Measurements from ENCODE around the gene ERMARD. TPM values are rescaled to one million over a fixed set of nuclear protein-coding genes. Genes with fewer than 3 reads are reported as not detected.

The ERMARD gene
- total RNA-seq, 1 experiment from 2014 or later: 13.6 TPM

DNA sequence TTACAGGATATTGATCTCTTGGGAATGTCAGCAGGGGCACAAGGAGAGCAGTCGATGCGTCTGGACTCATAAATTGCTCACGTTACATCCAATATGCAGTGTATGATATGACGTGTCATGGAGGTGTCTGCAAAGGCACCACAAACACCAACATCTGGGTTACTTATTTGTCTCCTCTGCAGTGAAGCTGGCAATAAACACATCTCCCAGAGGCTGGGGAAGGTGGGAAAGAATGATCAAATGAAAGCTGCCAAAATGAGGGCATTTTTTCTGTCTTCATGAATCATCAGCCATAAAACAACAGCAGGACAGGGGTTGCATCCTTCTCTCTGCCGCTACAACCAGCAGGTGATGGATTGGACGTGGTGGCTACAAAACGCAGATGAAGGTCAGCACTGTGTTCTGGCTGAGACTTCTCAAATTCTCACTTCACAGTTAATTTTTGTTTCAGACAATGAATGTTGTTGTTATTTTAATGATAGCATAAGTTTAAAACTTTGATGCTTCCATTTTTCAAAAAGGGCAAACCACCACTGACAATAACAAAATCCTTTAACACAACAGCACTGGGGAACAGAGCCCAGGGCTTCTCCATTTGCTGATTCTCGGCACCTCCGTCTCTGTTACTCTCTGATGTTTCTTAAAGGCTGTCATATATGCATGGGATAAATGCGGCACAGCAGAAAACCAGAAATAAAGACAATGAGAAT is 47.5 kb downstream of the ERMARD start:
- no peaks in the 10 kb centered on the region for H3K27me3 ChIP-seq (ENCODE audit: insufficient read depth, low read length)
- H3K79me2 ChIP-seq (ENCODE audit: insufficient read depth, low read length): no peaks in the 10 kb centered on the region
- DNase-seq: no peak
- no peak overlapping the region for H3K27ac ChIP-seq (ENCODE audit: insufficient read length, low read depth, low read length)
- no peak overlapping the region for H3K23ac ChIP-seq (ENCODE audit: insufficient read length, low read depth, low read length)
- H2BK15ac ChIP-seq (ENCODE audit: low read depth, low read length): no peak overlapping the region
- H3T11ph ChIP-seq (ENCODE audit: low read length): no peak overlapping the region
- H3K4me2 ChIP-seq (ENCODE audit: insufficient read depth, insufficient read length, low read length): no peak overlapping the region
- WGBS (ENCODE audit: extremely low coverage, insufficient read length, low lambda C conversion rate): no CpG with 5 or more reads among the region's 10 CpGs
- no peak overlapping the region for H3K27ac Mint-ChIP-seq
- H2BK12ac ChIP-seq (ENCODE audit: insufficient read length, low read depth, low read length): no peak overlapping the region
- H3K4me1 Mint-ChIP-seq: peaks cover 19 to 22% of the 10 kb centered on the region in 2 experiments
- H3K36me3 Mint-ChIP-seq (ENCODE audit: insufficient read depth in 1 of 3, low read depth in 3 of 3): no peaks in the 10 kb centered on the region
- no peak overlapping the region for H3K56ac ChIP-seq (ENCODE audit: insufficient read length, low read depth, low read length)
- H3K18ac ChIP-seq (ENCODE audit: insufficient read length, low read depth, low read length): no peak overlapping the region
- H3K9me3 Mint-ChIP-seq: no peaks in the 10 kb centered on the region
- no peak overlapping the region for H2AFZ ChIP-seq (ENCODE audit: low read length)
- no peak overlapping the region for H2BK120ac ChIP-seq (ENCODE audit: low read depth, low read length, poor library complexity, severe bottlenecking)
- H4K20me1 ChIP-seq (ENCODE audit: control insufficient read depth, insufficient read depth, insufficient read length): no peaks in the 10 kb centered on the region
- H4K5ac ChIP-seq (ENCODE audit: insufficient read length, low read depth, low read length): no peak overlapping the region
- H2BK5ac ChIP-seq (ENCODE audit: insufficient read length, low read length): no peak overlapping the region
- H3K9ac ChIP-seq (ENCODE audit: extremely low read depth, insufficient read length, low read length): no peak overlapping the region
- no peak overlapping the region for H4K91ac ChIP-seq (ENCODE audit: insufficient read length, low read depth, low read length)
- no peak overlapping the region for H2BK20ac ChIP-seq (ENCODE audit: low read depth, low read length, poor library complexity, severe bottlenecking)
- no peak overlapping the region for H3K4ac ChIP-seq (ENCODE audit: low read depth, low read length)
- no peak overlapping the region for H4K8ac ChIP-seq (replicated peaks; ENCODE audit: insufficient read length, low read depth, low read length)
- no peaks in the 10 kb centered on the region for H3K79me1 ChIP-seq (ENCODE audit: insufficient read depth, low read depth, low read length, poor library complexity, severe bottlenecking)
- H3K9me3 ChIP-seq (ENCODE audit: control insufficient read depth, low read depth, low read length): no peaks in the 10 kb centered on the region
- H3K27me3 Mint-ChIP-seq (ENCODE audit: low read depth): peaks cover 13% of the 10 kb centered on the region
- no peak overlapping the region for H3K14ac ChIP-seq (ENCODE audit: insufficient read depth, low read length)
- H3K4me3 Mint-ChIP-seq: no peak overlapping the region
- no peaks in the 10 kb centered on the region for H3K23me2 ChIP-seq (ENCODE audit: insufficient read length, low read depth, low read length, poor library complexity, severe bottlenecking)
- no peak overlapping the region for H2AK5ac ChIP-seq (ENCODE audit: insufficient read length, low read length)
- no peaks in the 10 kb centered on the region for H3K4me1 ChIP-seq (ENCODE audit: insufficient read depth, low read length)
- TF ChIP-seq, protein P1, sequence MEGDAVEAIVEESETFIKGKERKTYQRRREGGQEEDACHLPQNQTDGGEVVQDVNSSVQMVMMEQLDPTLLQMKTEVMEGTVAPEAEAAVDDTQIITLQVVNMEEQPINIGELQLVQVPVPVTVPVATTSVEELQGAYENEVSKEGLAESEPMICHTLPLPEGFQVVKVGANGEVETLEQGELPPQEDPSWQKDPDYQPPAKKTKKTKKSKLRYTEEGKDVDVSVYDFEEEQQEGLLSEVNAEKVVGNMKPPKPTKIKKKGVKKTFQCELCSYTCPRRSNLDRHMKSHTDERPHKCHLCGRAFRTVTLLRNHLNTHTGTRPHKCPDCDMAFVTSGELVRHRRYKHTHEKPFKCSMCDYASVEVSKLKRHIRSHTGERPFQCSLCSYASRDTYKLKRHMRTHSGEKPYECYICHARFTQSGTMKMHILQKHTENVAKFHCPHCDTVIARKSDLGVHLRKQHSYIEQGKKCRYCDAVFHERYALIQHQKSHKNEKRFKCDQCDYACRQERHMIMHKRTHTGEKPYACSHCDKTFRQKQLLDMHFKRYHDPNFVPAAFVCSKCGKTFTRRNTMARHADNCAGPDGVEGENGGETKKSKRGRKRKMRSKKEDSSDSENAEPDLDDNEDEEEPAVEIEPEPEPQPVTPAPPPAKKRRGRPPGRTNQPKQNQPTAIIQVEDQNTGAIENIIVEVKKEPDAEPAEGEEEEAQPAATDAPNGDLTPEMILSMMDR (conservative IDR thresholded peaks at IDR 0.05): no peak
